Right hindlimb (tissue), 1 donor: ENCODE measurements around the gene FRS3.
"Not testable (repeated sequence)": the region's sequence is repeated elsewhere in the genome, so short reads cannot be mapped to it uniquely, and the experiment has no call there.

ENCODE experiments used
- DNase-seq: peaks from one replicate; pipeline ENCODE4 v3.0.0-alpha.2; 2018

Gene FRS3

GRCh38 chr6:41768545-41769308 is 11.0 kb downstream of the FRS3 start:
- no peak for DNase-seq

- no peak for DNase-seq
Observed at GRCh38 chr6:41767112-41767833, 12.4 kb downstream of the FRS3 start.

GRCh38 chr6:41766043-41766664 is 13.5 kb downstream of the FRS3 start:
- not testable (repeated sequence) for DNase-seq

GRCh38 chr6:41763470-41763869 is 16.2 kb downstream of the FRS3 start:
- DNase-seq: no peak

GRCh38 chr6:41759905-41760579 is 19.7 kb downstream of the FRS3 start:
- no peak for DNase-seq

GRCh38 chr6:41759106-41759904 is 20.4 kb downstream of the FRS3 start:
- no peak for DNase-seq

- DNase-seq: no peak
Observed at GRCh38 chr6:41758641-41759035, 21.1 kb downstream of the FRS3 start.

GRCh38 chr6:41757931-41758640 is 21.6 kb downstream of the FRS3 start:
- no peak for DNase-seq

- no peak for DNase-seq
Observed at GRCh38 chr6:41757271-41757670, 22.4 kb downstream of the FRS3 start.

- no peak for DNase-seq
Observed at GRCh38 chr6:41756354-41756753, 23.3 kb downstream of the FRS3 start.

- no peak for DNase-seq
Observed at GRCh38 chr6:41755895-41756294, 23.8 kb downstream of the FRS3 start.

GRCh38 chr6:41750374-41750773 is 29.3 kb downstream of the FRS3 start:
- DNase-seq: no peak

GRCh38 chr6:41748542-41748941 is 31.2 kb downstream of the FRS3 start:
- no peak for DNase-seq

- no peak for DNase-seq
Observed at GRCh38 chr6:41748102-41748477, 31.6 kb downstream of the FRS3 start.

GRCh38 chr6:41747256-41748101 is 32.2 kb downstream of the FRS3 start, which contains the start of gene PGC:
Gene PGC (minus strand): TSS chr6:41747397. CDS start chr6:41747334, 63 bp downstream.
- DNase-seq: no peak

GRCh38 chr6:41746107-41746506 is 33.6 kb downstream of the FRS3 start:
- DNase-seq: no peak

- DNase-seq: no peak
Observed at GRCh38 chr6:41744236-41744787, 35.4 kb downstream of the FRS3 start.

GRCh38 chr6:41743406-41744235 is 36.1 kb downstream of the FRS3 start:
- no peak for DNase-seq
